Neural cell (in vitro differentiated cells): Measurements from ENCODE around the gene CNRIP1. TPM values are rescaled to one million over a fixed set of nuclear protein-coding genes. Genes with fewer than 3 reads are reported as not detected.

Experiments
- H2AFZ ChIP-seq: fragments of 200-600, 300-800 bp; sonication (generic), shearing (Covaris generic); 2 replicates; pipeline ENCODE4 v1.6.0; 2014; ENCODE audit warnings: low read depth, mild to moderate bottlenecking, antibody characterized with exemption, low read length, moderate library complexity
- H3F3A ChIP-seq: fragments of 200-600 bp; shearing (Covaris generic); 2 replicates; pipeline ENCODE4 v1.6.1; 2016; ENCODE audit warnings: mild to moderate bottlenecking, moderate library complexity, mixed read lengths, antibody characterized with exemption, low read length; ENCODE audit not compliant: insufficient read depth, poor library complexity, severe bottlenecking
- H3K27ac ChIP-seq: fragments of 200-600, 300-800 bp; sonication (generic), shearing (Covaris generic); 2 replicates; pipeline ENCODE4 v1.5.1; 2014; ENCODE audit warnings: mild to moderate bottlenecking, low read length, moderate library complexity
- H3K27me3 ChIP-seq: fragments of 300-800, 200-600 bp; sonication (generic), shearing (Covaris generic); 2 replicates; pipeline ENCODE4 v1.6.0; 2014; ENCODE audit warnings: mild to moderate bottlenecking, low read depth, low read length, moderate library complexity; ENCODE audit not compliant: insufficient read depth
- H3K36me3 ChIP-seq: fragments of 300-800, 200-600 bp; sonication (generic), shearing (Covaris generic); 2 replicates; pipeline ENCODE4 v1.5.1; 2014; ENCODE audit warnings: mild to moderate bottlenecking, antibody characterized with exemption, low read length, moderate library complexity; ENCODE audit not compliant: insufficient read depth
- H3K4me2 ChIP-seq: fragments of 300-800, 200-600 bp; sonication (generic), shearing (Covaris generic); 2 replicates; pipeline ENCODE4 v1.6.0; 2014; ENCODE audit warnings: mild to moderate bottlenecking, low read length
- H3K4me3 ChIP-seq: fragments of 300-800, 200-600 bp; sonication (generic), shearing (Covaris generic); 2 replicates; pipeline ENCODE4 v1.5.1; 2014; ENCODE audit warnings: mild to moderate bottlenecking, low read length, moderate library complexity
- H3K79me2 ChIP-seq: fragments of 200-600 bp; shearing (Covaris generic); replicated peaks from 2 replicates; pipeline ENCODE4 v1.6.0; 2014; ENCODE audit warnings: mild to moderate bottlenecking, low read length, moderate library complexity; ENCODE audit not compliant: insufficient read depth
- H3K9ac ChIP-seq: fragments of 300-800, 200-600 bp; sonication (generic), shearing (Covaris generic); 2 replicates; pipeline ENCODE4 v1.6.1; 2016; ENCODE audit warnings: mild to moderate bottlenecking, low read length, mixed read lengths
- H3K9me2 ChIP-seq: fragments of 200-600 bp; shearing (Covaris generic); 2 replicates; pipeline ENCODE4 v1.6.1; 2016; ENCODE audit warnings: mild to moderate bottlenecking, low read length, mixed read lengths; ENCODE audit not compliant: insufficient read depth
- H3K9me3 ChIP-seq: fragments of 200-600, 300-800 bp; sonication (generic), shearing (Covaris generic); 2 replicates; pipeline ENCODE4 v1.6.1; 2016; ENCODE audit warnings: mild to moderate bottlenecking, mixed run types, low read length, moderate library complexity, mixed read lengths
- H4K20me1 ChIP-seq: fragments of 200-600 bp; shearing (Covaris generic); 2 replicates; pipeline ENCODE4 v1.6.1; 2016; ENCODE audit warnings: mild to moderate bottlenecking, mixed run types; ENCODE audit not compliant: insufficient read depth
- EP300 ChIP-seq: fragments of 450-650 bp; conservative IDR thresholded peaks from 2 replicates; pipeline ENCODE4 v1.6.1; 2014; ENCODE audit warnings: antibody characterized with exemption, mild to moderate bottlenecking, moderate library complexity; ENCODE audit not compliant: poor library complexity, severe bottlenecking
- EZH2 ChIP-seq: fragments of 200-600, 300-800 bp; shearing (Covaris generic), sonication (generic); IDR thresholded peaks from 2 replicates; pipeline ENCODE4 v1.6.1; 2014; ENCODE audit warnings: antibody characterized with exemption, low read length, borderline replicate concordance, mild to moderate bottlenecking; ENCODE audit not compliant: insufficient read depth, poor library complexity, severe bottlenecking
- MXI1 ChIP-seq: fragments of 450-650 bp; conservative IDR thresholded peaks from 2 replicates; pipeline ENCODE4 v1.6.1; 2014; ENCODE audit warnings: antibody characterized with exemption, mild to moderate bottlenecking; ENCODE audit not compliant: poor library complexity, severe bottlenecking
- POLR2AphosphoS5 ChIP-seq: IDR thresholded peaks from 2 replicates; pipeline ENCODE4 v1.6.1; 2012
- RAD21 ChIP-seq: fragments of 450-650 bp; conservative IDR thresholded peaks from 2 replicates; pipeline ENCODE4 v1.6.1; 2014; ENCODE audit warnings: antibody characterized with exemption, mild to moderate bottlenecking, moderate library complexity
- SMC3 ChIP-seq: fragments of 450-650 bp; conservative IDR thresholded peaks from 2 replicates; pipeline ENCODE4 v1.6.1; 2014; ENCODE audit warnings: antibody characterized with exemption, mild to moderate bottlenecking, moderate library complexity; ENCODE audit not compliant: poor library complexity
- TAF1 ChIP-seq: IDR thresholded peaks from 2 replicates; pipeline ENCODE4 v1.6.1; 2012; ENCODE audit warnings: low read depth
- polyA plus RNA-seq: library from polyadenylated mRNA; depleted of rRNA; stranded (reverse); fragments of >200 nt; gene quantifications from 2 replicates; pipeline ENCODE4 v1.2.3, GENCODE V29; 2014
- TF ChIP-seq, protein P1 (sequence below): fragments of 450-650 bp; IDR thresholded peaks from 2 replicates; pipeline ENCODE4 v1.5.1; 2014; ENCODE audit warnings: antibody characterized with exemption, mild to moderate bottlenecking, moderate library complexity; ENCODE audit not compliant: poor library complexity, severe bottlenecking
- TF ChIP-seq, protein P2 (sequence below): IDR thresholded peaks from 2 replicates; pipeline ENCODE4 v1.6.1; 2012; ENCODE audit warnings: borderline replicate concordance

Gene CNRIP1
- polyA plus RNA-seq, 1 donor from 2014 or later = 28.2 TPM

DNA sequence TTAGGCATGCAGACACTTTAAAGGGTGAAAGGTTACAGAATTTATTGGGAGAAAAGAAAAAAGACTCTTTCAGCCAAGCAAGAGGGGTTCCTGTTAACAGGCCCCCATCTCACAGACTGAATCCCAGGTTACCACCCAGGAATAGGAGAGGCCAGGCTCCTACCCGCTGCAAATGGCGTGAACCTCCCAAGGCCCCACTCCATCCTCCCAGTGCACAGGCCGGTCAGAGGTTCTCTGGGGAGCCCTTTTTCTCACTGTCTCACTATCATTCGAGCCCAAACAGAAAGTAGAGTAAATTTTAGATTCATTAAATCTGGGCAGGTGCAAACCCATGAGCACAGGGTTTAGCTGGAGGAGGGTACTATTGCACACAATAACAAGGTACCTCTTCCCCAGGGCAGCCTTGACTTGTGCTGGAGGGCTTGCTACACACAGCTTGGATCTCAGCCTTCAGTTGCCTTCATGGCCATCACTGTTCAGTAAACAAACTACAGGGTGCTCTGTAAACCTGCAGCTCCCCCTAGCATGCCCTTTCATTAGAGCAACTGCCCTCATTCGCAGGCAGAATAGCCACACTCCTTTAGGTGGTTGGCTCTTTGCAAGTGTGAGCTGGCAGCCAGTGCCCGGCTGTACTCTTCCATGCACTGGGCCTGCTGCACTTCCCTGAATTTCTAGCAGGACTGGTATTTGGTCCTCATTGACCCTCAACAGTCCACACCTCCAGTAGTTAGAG, 38.0 kb upstream of the CNRIP1 start:
- no peak overlapping the region for H3K27ac ChIP-seq
- H3F3A ChIP-seq = no peaks in the 10 kb centered on the region
- no peaks in the 10 kb centered on the region for H3K9me3 ChIP-seq
- no peaks in the 10 kb centered on the region for H3K27me3 ChIP-seq
- no peak overlapping the region for H2AFZ ChIP-seq
- no peak overlapping the region for H3K4me2 ChIP-seq
- no peak overlapping the region for H3K9ac ChIP-seq
- no peak overlapping the region for H3K4me3 ChIP-seq
- H3K9me2 ChIP-seq = no peaks in the 10 kb centered on the region
- H3K36me3 ChIP-seq = no peaks in the 10 kb centered on the region
- no peaks in the 10 kb centered on the region for H4K20me1 ChIP-seq
- TF ChIP-seq POLR2AphosphoS5 (no peak), EZH2 (no peak), EP300 (no peak), TAF1 (no peak), RAD21 (no peak), MXI1 (no peak), SMC3 (no peak)
- TF ChIP-seq, protein P1, sequence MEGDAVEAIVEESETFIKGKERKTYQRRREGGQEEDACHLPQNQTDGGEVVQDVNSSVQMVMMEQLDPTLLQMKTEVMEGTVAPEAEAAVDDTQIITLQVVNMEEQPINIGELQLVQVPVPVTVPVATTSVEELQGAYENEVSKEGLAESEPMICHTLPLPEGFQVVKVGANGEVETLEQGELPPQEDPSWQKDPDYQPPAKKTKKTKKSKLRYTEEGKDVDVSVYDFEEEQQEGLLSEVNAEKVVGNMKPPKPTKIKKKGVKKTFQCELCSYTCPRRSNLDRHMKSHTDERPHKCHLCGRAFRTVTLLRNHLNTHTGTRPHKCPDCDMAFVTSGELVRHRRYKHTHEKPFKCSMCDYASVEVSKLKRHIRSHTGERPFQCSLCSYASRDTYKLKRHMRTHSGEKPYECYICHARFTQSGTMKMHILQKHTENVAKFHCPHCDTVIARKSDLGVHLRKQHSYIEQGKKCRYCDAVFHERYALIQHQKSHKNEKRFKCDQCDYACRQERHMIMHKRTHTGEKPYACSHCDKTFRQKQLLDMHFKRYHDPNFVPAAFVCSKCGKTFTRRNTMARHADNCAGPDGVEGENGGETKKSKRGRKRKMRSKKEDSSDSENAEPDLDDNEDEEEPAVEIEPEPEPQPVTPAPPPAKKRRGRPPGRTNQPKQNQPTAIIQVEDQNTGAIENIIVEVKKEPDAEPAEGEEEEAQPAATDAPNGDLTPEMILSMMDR = no peak
- TF ChIP-seq, protein P2, sequence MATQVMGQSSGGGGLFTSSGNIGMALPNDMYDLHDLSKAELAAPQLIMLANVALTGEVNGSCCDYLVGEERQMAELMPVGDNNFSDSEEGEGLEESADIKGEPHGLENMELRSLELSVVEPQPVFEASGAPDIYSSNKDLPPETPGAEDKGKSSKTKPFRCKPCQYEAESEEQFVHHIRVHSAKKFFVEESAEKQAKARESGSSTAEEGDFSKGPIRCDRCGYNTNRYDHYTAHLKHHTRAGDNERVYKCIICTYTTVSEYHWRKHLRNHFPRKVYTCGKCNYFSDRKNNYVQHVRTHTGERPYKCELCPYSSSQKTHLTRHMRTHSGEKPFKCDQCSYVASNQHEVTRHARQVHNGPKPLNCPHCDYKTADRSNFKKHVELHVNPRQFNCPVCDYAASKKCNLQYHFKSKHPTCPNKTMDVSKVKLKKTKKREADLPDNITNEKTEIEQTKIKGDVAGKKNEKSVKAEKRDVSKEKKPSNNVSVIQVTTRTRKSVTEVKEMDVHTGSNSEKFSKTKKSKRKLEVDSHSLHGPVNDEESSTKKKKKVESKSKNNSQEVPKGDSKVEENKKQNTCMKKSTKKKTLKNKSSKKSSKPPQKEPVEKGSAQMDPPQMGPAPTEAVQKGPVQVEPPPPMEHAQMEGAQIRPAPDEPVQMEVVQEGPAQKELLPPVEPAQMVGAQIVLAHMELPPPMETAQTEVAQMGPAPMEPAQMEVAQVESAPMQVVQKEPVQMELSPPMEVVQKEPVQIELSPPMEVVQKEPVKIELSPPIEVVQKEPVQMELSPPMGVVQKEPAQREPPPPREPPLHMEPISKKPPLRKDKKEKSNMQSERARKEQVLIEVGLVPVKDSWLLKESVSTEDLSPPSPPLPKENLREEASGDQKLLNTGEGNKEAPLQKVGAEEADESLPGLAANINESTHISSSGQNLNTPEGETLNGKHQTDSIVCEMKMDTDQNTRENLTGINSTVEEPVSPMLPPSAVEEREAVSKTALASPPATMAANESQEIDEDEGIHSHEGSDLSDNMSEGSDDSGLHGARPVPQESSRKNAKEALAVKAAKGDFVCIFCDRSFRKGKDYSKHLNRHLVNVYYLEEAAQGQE = no peak
- no peaks in the 10 kb centered on the region for H3K79me2 ChIP-seq

DNA sequence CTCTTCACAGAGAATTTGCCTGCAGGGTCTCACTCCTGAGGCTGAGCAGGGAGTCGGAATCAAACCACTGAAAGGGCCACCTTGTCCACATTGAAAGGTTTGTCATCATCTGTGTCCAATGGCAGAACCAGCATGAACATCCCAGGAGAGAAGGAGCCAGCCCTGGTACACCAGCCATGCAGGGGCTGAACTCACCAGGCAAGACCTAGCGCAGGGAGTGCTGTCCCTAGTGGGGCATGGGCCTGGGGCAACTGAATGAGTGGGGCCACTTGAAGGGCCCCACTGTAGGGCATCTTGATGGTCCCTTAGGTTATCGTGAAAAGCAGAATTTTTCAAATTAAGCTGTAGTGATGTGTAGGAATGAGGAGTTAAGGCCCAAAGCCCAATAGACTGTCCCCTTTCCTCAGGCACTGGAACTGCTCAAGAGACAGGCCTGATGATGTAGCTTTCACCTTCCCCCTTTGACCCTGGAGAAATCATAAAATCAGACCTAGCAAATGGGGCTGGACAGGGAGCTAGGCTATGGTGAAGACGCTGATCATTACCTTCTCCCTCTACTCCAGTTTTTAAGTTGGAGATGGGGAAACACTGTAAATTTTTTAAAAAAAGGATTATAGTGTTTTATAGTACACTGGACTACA, 37.0 kb upstream of the CNRIP1 start:
- Histone ChIP-seq H3K27me3 (no peaks in the 10 kb centered on the region), H3K79me2 (no peaks in the 10 kb centered on the region), H3K4me2 (no peak overlapping the region)

More for the DNA sequence above, 37.0 kb upstream of the CNRIP1 start:
- no peak overlapping the region for H3K27ac ChIP-seq
- no peaks in the 10 kb centered on the region for H3F3A ChIP-seq
- no peaks in the 10 kb centered on the region for H3K9me3 ChIP-seq
- no peak overlapping the region for H3K9ac ChIP-seq
- no peaks in the 10 kb centered on the region for H3K9me2 ChIP-seq
- no peaks in the 10 kb centered on the region for H4K20me1 ChIP-seq
- no peak overlapping the region for H2AFZ ChIP-seq
- TF ChIP-seq MXI1 = no peak
- no peak for TF ChIP-seq SMC3
- no peak for TF ChIP-seq TAF1
- H3K36me3 ChIP-seq = no peaks in the 10 kb centered on the region
- H3K4me3 ChIP-seq = no peak overlapping the region
